Gastroesophageal sphincter (tissue), 3 donors: ENCODE measurements around the gene ADSS2.

Source experiments
- CTCF ChIP-seq, 4 experiments: fragments of 200-600 bp in 2 of 4; fragments of 450-650 bp in 2 of 4; sonication (generic) in 1 of 4; IDR thresholded peaks; one replicate each; pipeline ENCODE4 v1.5.1; 2017 to 2019; ENCODE audit warnings: antibody characterized with exemption in 4 of 4, mild to moderate bottlenecking in 2 of 4, moderate library complexity in 2 of 4
- EP300 ChIP-seq: sonication (generic); formaldehyde crosslinking; IDR thresholded peaks from one replicate; pipeline ENCODE4 v1.6.1; 2017; ENCODE audit warnings: antibody characterized with exemption, mild to moderate bottlenecking
- POLR2A ChIP-seq, 2 donors: fragments of 450-650 bp; IDR thresholded peaks; one replicate each; pipeline ENCODE4 v1.6.1; 2017; ENCODE audit warnings: antibody characterized with exemption in 2 of 2, mild to moderate bottlenecking in 2 of 2, moderate library complexity in 1 of 2
- POLR2AphosphoS5 ChIP-seq: sonication (generic); formaldehyde crosslinking; IDR thresholded peaks from one replicate; pipeline ENCODE4 v1.6.1; 2017; ENCODE audit warnings: antibody characterized with exemption

GRCh38 chr1:244365809-244366208 is 85.9 kb downstream of the ADSS2 start:
- no peak for TF ChIP-seq POLR2AphosphoS5
- TF ChIP-seq CTCF (IDR thresholded peaks at IDR 0.05), result no peak
- no peak for TF ChIP-seq POLR2A (IDR thresholded peaks at IDR 0.05)
- TF ChIP-seq EP300, result no peak
